GM12878 (cell line): Measurements from ENCODE around the gene VWA8. TPM values are rescaled to one million over a fixed set of nuclear protein-coding genes. Genes with fewer than 3 reads are reported as not detected.
"Not testable (repeated sequence)": the region's sequence is repeated elsewhere in the genome, so short reads cannot be mapped to it uniquely, and the experiment has no call there.

Experiments
- ATAC-seq: fragments of 200-7000 bp; cut with Tn5 transposase; 3 replicates; pipeline ENCODE4 v1.9.1; 2020; ENCODE audit warnings: mild to moderate bottlenecking, moderate library complexity
- BruUV-seq: library from RNA; stranded (reverse); fragments of 400-500 nt; replicated peaks from 2 replicates; lab custom pipeline; 2021; lab: Mats Ljungman, UMichigan
- CTCF ChIA-PET: fragments of 300-600 bp; sonication (Branson Sonifier 250); formaldehyde crosslinking; extraction: SDS; loops from one replicate; lab custom pipeline; 2021; ENCODE audit warnings: inconsistent platforms; lab: Yijun Ruan, JAX
- POLR2A ChIA-PET: fragments of 350-600 bp; formaldehyde crosslinking; extraction: SDS; loops from one replicate; lab custom pipeline; 2021; ENCODE audit warnings: inconsistent platforms; lab: Charles Lee
- RAD21 ChIA-PET: fragments of 300-600 bp; sonication (Branson Sonifier 250); formaldehyde crosslinking; loops from one replicate; lab custom pipeline; 2023; ENCODE audit warnings: antibody characterized with exemption; ENCODE audit not compliant: unreplicated experiment; lab: Charles Lee
- SMC1A ChIA-PET: fragments of 300-600 bp; sonication (Branson Sonifier 250); formaldehyde crosslinking; loops from one replicate; lab custom pipeline; 2023; ENCODE audit not compliant: unreplicated experiment, uncharacterized antibody; lab: Charles Lee
- DNase-seq: peaks from one replicate; pipeline ENCODE4 v3.0.0-alpha.2; 2011; ENCODE audit warnings: low read depth, low spot score
- FAIRE-seq: peaks from 3 replicates; lab custom pipeline; 2011; peaks lifted over from hg19 to GRCh38; lab: Jason Lieb, UNC
- H2AFZ ChIP-seq: 2 replicates; pipeline ENCODE4 v1.6.0; 2011; ENCODE audit warnings: low read depth, low read length, control low read depth; ENCODE audit not compliant: control insufficient read depth
- H3K27ac ChIP-seq: 2 replicates; pipeline ENCODE4 v1.5.1; 2011; ENCODE audit warnings: control low read depth; ENCODE audit not compliant: control insufficient read depth, insufficient read depth
- H3K27me3 ChIP-seq, 2 experiments: replicated peaks in 1 of 2; 2 replicates each; pipeline versions ENCODE4 v1.6.0 to v1.6.1; 2011; ENCODE audit warnings: low read length in 1 of 2; ENCODE audit not compliant: control insufficient read depth in 2 of 2, insufficient read depth in 2 of 2
- H3K36me3 ChIP-seq, 2 experiments: 2 replicates each; pipeline ENCODE4 v1.5.1; 2011; ENCODE audit warnings: low read length in 1 of 2; ENCODE audit not compliant: control insufficient read depth in 2 of 2, insufficient read depth in 2 of 2
- H3K4me1 ChIP-seq: 2 replicates; pipeline ENCODE4 v1.6.1; 2011; ENCODE audit warnings: mild to moderate bottlenecking, low read length, moderate library complexity, mixed read lengths; ENCODE audit not compliant: control insufficient read depth, insufficient read depth
- H3K4me2 ChIP-seq: 2 replicates; pipeline ENCODE4 v1.6.0; 2011; ENCODE audit warnings: control low read depth; ENCODE audit not compliant: control insufficient read depth, insufficient read depth
- H3K4me3 ChIP-seq: fragments of 200-600 bp; sonication (generic); 2 replicates; pipeline ENCODE4 v1.5.1; 2016
- H3K79me2 ChIP-seq: 2 replicates; pipeline ENCODE4 v1.6.0; 2011; ENCODE audit warnings: low read length; ENCODE audit not compliant: control insufficient read depth, insufficient read depth
- H3K9ac ChIP-seq: 2 replicates; pipeline ENCODE4 v1.8.0; 2011; ENCODE audit warnings: low read length, control low read depth, mixed read lengths; ENCODE audit not compliant: control insufficient read depth, insufficient read depth
- H3K9me3 ChIP-seq: replicated peaks from 3 replicates; pipeline ENCODE4 v1.5.1; 2011; ENCODE audit warnings: mild to moderate bottlenecking, low read length; ENCODE audit not compliant: control insufficient read depth, insufficient read depth
- H4K20me1 ChIP-seq: 2 replicates; pipeline ENCODE4 v1.6.0; 2011; ENCODE audit not compliant: control insufficient read depth, insufficient read depth
- CBFB ChIP-seq: IDR thresholded peaks from 2 replicates; pipeline ENCODE4 v1.6.1; 2016; ENCODE audit warnings: antibody characterized with exemption, low read depth
- CEBPB ChIP-seq, 2 experiments: fragments of 150-350 bp in 1 of 2; IDR thresholded peaks; 2 replicates each; pipeline ENCODE4 v1.6.1; 2012 to 2014; ENCODE audit warnings: low read depth in 2 of 2, low read length in 2 of 2, borderline replicate concordance in 1 of 2, inconsistent platforms in 1 of 2
- DPF2 ChIP-seq: fragments of 450-650 bp; IDR thresholded peaks from 2 replicates; pipeline ENCODE4 v1.6.1; 2017; ENCODE audit warnings: mild to moderate bottlenecking
- FOXM1 ChIP-seq: IDR thresholded peaks from 2 replicates; pipeline ENCODE4 v1.6.1; 2012; ENCODE audit warnings: low read depth, mild to moderate bottlenecking, inconsistent platforms, low read length, moderate library complexity
- KLF5 ChIP-seq: fragments of 450-650 bp; IDR thresholded peaks from 2 replicates; pipeline ENCODE4 v1.6.1; 2014; ENCODE audit warnings: mild to moderate bottlenecking; ENCODE audit not compliant: partially characterized antibody
- WGBS: methylation state at CpG from one replicate; pipeline ENCODE4 v1.1.6; 2016; ENCODE audit warnings: low lambda C conversion rate; ENCODE audit not compliant: insufficient replicate concordance, insufficient coverage; ENCODE audit errors: missing lambda C conversion rate; 5-methylcytosine and 5-hydroxymethylcytosine counted together
- in situ Hi-C: fragments of 300-500 bp; cut with MboI; formaldehyde crosslinking; loops from 9 replicates; pipeline ENCODE4 v1.14.3; 2018; ENCODE audit warnings: mixed read lengths
- intact Hi-C: fragments of 100-400 bp; cut with micrococcal nuclease; formaldehyde crosslinking; loops from one replicate; pipeline ENCODE4 v1.14.2; 2022; ENCODE audit not compliant: unreplicated experiment
- polyA plus RNA-seq, 11 experiments: library from polyadenylated mRNA; depleted of rRNA in 4 of 11; unstranded in 6 of 11; stranded (reverse) in 5 of 11; fragments of >200 nt; fragmentation: Nextera tagmentation in 4 of 11; fragmentation: Illumina TruSeq in 1 of 11; extraction: Ambion mirVana in 4 of 11; extraction: Trizol in 1 of 11; gene quantifications; 1 replicate in 1 of 11; 2 replicates in 10 of 11; pipeline versions ENCODE4 v1.2.1 to v1.2.3, GENCODE V29; 2011 to 2016; ENCODE audit warnings: inconsistent platforms in 2 of 11, missing spikeins in 2 of 11, low read depth in 1 of 11
- total RNA-seq, 4 experiments: library from RNA; depleted of rRNA in 3 of 4; stranded (reverse); fragments of >200 nt in 3 of 4; fragmentation: Illumina TruSeq in 1 of 4; extraction: Trizol in 1 of 4; gene quantifications; 2 replicates each; pipeline versions ENCODE4 v1.2.1 to v1.2.3, GENCODE V29; 2013 to 2021
- TF ChIP-seq, protein P1 (sequence below): fragments of 450-650 bp; IDR thresholded peaks from 2 replicates; pipeline ENCODE4 v1.6.1; 2017; ENCODE audit warnings: low read depth, mild to moderate bottlenecking, moderate library complexity
- TF ChIP-seq, protein P2 (sequence below): IDR thresholded peaks from 2 replicates; pipeline ENCODE4 v1.6.1; 2011; ENCODE audit warnings: borderline replicate concordance, low read depth, mild to moderate bottlenecking, moderate library complexity, low read length; ENCODE audit not compliant: insufficient read depth, poor library complexity, severe bottlenecking
- TF ChIP-seq, protein P3 (sequence below): fragments of 450-650 bp; IDR thresholded peaks from 2 replicates; pipeline ENCODE4 v1.6.1; 2017; ENCODE audit warnings: mild to moderate bottlenecking, moderate library complexity

The VWA8 gene
- total and polyA plus RNA-seq, 10 of the 15 experiments (the other 5 are each of a cell fraction or from before 2014, with no cell fraction given), result 3.0 to 21.8 (median 13.5) TPM

DNA sequence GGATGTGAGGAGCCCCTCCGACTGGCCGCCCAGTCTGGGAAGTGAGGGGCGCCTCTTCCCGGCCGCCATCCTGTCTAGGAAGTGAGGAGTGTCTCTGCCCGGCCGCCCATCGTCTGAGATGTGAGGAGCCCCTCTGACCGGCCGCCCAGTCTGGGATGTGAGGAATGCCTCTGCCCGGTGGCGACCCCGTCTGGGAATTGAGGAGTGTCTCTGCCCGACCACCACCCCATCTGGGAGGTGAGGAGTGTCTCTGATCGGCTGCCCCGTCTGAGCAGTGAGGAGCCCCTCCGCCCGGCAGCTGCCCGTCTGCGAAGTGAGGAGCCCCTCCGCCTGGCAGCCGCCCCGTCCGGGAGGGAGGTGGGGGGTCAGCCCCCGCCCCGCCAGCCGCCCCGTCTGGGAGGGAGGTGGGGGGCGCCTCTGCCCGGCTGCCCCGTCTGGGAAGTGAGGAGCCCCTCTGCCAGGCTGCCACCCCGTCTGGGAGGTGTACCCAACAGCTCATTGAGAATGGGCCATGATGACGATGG is 389.0 kb downstream of the VWA8 start:
- H3K4me3 ChIP-seq, H3K27ac ChIP-seq, SMC1A ChIA-PET, POLR2A ChIA-PET, ATAC-seq, H3K36me3 ChIP-seq, BruUV-seq, H4K20me1 ChIP-seq, H3K9me3 ChIP-seq, H3K27me3 ChIP-seq, FAIRE-seq, RAD21 ChIA-PET, H3K79me2 ChIP-seq, H3K4me2 ChIP-seq, intact Hi-C loops, H2AFZ ChIP-seq, DNase-seq, CTCF ChIA-PET, H3K9ac ChIP-seq, H3K4me1 ChIP-seq, in situ Hi-C loops: not testable (repeated sequence)
- WGBS, result 97% methylated on average over 27 of the region's 33 CpGs

DNA sequence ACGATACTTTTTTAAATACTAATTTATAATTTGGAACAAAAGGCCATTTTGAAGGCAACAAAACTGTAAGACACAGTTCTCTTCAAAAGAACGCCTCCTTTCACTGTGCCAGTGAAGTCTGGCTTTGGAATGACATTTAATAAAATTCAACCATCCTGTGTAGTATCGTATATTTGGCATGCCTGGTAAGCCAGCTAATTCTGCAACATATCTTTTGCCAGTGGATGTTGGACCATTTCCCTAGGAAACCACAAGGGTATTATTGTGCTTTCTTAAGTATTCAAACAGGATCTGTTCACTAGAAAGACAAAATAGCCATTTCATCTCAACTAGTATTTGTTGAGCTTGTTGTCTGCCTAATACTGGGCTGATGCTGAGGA is 391.9 kb downstream of the VWA8 start:
- ChIA-PET RAD21 (no interaction called here), SMC1A (interaction anchor here (1.9 kb wide), 1 partner anchor 10 kb away, joined by 5 read pairs; no protein-coding TSS in a partner anchor), CTCF (no interaction called here), POLR2A (interaction anchor here (0.7 kb wide), 1 partner anchor 153 kb away, joined by 3 read pairs; no protein-coding TSS in a partner anchor)
- H3K4me1 ChIP-seq, result no peaks in the 10 kb centered on the region
- H3K27me3 ChIP-seq, result no peaks in the 10 kb centered on the region
- no peak overlapping the region for H3K9ac ChIP-seq
- no peak overlapping the region for H3K4me2 ChIP-seq
- ATAC-seq (no peak), DNase-seq (no peak), FAIRE-seq (no peak)
- WGBS, result 80% methylated on average over 3 of the region's 3 CpGs
- no peak overlapping the region for H2AFZ ChIP-seq
- no peaks in the 10 kb centered on the region for H3K79me2 ChIP-seq
- H3K36me3 ChIP-seq, result peaks cover 0 to 4% of the 10 kb centered on the region in 2 experiments; a peak in 2 of 4 replicates
- no TSS peak for BruUV-seq
- H3K27ac ChIP-seq, result no peak overlapping the region
- in situ Hi-C loops, result no loop called here
- no peak overlapping the region for H3K4me3 ChIP-seq
- no peaks in the 10 kb centered on the region for H3K9me3 ChIP-seq
- no peaks in the 10 kb centered on the region for H4K20me1 ChIP-seq
- intact Hi-C loops, result no loop called here
- TF ChIP-seq CEBPB (IDR thresholded peaks at IDR 0.05; ENCODE audit: borderline replicate concordance in 1 of 2, low read depth in 2 of 2, low read length in 2 of 2) (no peak), CBFB (no peak), FOXM1 (no peak), KLF5 (no peak), DPF2 (no peak)
- TF ChIP-seq, protein P1, sequence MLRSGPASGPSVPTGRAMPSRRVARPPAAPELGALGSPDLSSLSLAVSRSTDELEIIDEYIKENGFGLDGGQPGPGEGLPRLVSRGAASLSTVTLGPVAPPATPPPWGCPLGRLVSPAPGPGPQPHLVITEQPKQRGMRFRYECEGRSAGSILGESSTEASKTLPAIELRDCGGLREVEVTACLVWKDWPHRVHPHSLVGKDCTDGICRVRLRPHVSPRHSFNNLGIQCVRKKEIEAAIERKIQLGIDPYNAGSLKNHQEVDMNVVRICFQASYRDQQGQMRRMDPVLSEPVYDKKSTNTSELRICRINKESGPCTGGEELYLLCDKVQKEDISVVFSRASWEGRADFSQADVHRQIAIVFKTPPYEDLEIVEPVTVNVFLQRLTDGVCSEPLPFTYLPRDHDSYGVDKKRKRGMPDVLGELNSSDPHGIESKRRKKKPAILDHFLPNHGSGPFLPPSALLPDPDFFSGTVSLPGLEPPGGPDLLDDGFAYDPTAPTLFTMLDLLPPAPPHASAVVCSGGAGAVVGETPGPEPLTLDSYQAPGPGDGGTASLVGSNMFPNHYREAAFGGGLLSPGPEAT, result no peak
- TF ChIP-seq, protein P2, sequence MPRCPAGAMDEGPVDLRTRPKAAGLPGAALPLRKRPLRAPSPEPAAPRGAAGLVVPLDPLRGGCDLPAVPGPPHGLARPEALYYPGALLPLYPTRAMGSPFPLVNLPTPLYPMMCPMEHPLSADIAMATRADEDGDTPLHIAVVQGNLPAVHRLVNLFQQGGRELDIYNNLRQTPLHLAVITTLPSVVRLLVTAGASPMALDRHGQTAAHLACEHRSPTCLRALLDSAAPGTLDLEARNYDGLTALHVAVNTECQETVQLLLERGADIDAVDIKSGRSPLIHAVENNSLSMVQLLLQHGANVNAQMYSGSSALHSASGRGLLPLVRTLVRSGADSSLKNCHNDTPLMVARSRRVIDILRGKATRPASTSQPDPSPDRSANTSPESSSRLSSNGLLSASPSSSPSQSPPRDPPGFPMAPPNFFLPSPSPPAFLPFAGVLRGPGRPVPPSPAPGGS, result no peak
- TF ChIP-seq, protein P3, sequence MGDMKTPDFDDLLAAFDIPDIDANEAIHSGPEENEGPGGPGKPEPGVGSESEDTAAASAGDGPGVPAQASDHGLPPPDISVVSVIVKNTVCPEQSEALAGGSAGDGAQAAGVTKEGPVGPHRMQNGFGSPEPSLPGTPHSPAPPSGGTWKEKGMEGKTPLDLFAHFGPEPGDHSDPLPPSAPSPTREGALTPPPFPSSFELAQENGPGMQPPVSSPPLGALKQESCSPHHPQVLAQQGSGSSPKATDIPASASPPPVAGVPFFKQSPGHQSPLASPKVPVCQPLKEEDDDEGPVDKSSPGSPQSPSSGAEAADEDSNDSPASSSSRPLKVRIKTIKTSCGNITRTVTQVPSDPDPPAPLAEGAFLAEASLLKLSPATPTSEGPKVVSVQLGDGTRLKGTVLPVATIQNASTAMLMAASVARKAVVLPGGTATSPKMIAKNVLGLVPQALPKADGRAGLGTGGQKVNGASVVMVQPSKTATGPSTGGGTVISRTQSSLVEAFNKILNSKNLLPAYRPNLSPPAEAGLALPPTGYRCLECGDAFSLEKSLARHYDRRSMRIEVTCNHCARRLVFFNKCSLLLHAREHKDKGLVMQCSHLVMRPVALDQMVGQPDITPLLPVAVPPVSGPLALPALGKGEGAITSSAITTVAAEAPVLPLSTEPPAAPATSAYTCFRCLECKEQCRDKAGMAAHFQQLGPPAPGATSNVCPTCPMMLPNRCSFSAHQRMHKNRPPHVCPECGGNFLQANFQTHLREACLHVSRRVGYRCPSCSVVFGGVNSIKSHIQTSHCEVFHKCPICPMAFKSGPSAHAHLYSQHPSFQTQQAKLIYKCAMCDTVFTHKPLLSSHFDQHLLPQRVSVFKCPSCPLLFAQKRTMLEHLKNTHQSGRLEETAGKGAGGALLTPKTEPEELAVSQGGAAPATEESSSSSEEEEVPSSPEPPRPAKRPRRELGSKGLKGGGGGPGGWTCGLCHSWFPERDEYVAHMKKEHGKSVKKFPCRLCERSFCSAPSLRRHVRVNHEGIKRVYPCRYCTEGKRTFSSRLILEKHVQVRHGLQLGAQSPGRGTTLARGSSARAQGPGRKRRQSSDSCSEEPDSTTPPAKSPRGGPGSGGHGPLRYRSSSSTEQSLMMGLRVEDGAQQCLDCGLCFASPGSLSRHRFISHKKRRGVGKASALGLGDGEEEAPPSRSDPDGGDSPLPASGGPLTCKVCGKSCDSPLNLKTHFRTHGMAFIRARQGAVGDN, result no peak
